ENCODE data around the gene PAPOLA.

DNA sequence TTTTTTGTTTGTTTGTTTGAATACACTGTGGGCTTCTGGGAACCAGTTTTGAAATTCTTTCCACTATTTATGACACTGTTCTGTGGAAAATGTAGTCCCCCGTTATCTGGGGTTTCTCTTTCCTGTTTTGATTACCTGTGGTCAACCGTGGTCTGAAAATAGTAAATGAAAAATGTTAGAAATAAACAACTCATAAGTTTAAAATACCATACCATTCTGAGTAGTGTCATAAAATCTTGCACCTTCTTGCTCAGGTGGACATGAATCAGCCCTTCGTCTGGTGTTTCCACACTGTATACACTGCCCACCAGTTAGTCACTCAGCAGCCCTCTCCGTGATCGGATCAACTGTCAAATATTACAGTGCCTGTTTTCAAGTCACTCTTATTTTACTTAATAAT is 5.1 kb upstream of the PAPOLA start:
- TF ChIP-seq POLR2A (IDR thresholded peaks at IDR 0.05) = no peak
- TF ChIP-seq, protein P1, sequence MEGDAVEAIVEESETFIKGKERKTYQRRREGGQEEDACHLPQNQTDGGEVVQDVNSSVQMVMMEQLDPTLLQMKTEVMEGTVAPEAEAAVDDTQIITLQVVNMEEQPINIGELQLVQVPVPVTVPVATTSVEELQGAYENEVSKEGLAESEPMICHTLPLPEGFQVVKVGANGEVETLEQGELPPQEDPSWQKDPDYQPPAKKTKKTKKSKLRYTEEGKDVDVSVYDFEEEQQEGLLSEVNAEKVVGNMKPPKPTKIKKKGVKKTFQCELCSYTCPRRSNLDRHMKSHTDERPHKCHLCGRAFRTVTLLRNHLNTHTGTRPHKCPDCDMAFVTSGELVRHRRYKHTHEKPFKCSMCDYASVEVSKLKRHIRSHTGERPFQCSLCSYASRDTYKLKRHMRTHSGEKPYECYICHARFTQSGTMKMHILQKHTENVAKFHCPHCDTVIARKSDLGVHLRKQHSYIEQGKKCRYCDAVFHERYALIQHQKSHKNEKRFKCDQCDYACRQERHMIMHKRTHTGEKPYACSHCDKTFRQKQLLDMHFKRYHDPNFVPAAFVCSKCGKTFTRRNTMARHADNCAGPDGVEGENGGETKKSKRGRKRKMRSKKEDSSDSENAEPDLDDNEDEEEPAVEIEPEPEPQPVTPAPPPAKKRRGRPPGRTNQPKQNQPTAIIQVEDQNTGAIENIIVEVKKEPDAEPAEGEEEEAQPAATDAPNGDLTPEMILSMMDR (IDR thresholded peaks at IDR 0.05) = no peak

All from thyroid gland (tissue), 4 donors.